HG02870 (cell line): ENCODE measurements around the gene NUDC.

Experiments
- ATAC-seq: cut with Tn5 transposase; IDR thresholded peaks from one replicate; pipeline ENCODE4 v1.9.1; 2021; ENCODE audit warnings: mild to moderate bottlenecking, moderate library complexity; ENCODE audit not compliant: unreplicated experiment

The NUDC gene

DNA sequence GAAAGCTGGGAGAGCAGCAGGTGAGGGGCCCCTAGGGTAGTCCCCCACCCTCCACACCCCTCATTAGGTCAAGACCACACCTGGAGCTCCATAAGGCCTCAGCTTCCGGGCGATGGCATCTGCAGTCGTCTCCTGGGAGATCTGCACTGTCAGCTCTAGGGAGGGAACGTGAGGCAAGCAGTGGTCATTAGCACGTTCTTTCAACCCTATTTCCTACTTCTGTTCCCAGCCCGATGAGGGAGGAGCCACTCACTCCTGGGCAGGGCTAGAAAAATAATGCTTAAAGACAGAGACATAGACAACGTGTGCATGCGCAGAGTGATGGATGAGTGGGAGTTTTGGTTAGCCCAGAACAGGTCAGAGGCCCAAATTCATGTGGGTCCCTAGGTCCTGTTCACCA, 29.1 kb downstream of the NUDC start:
- no peak for ATAC-seq

GRCh38 chr1:26951216-26951615, 29.7 kb downstream of the NUDC start:
- ATAC-seq: no peak

DNA sequence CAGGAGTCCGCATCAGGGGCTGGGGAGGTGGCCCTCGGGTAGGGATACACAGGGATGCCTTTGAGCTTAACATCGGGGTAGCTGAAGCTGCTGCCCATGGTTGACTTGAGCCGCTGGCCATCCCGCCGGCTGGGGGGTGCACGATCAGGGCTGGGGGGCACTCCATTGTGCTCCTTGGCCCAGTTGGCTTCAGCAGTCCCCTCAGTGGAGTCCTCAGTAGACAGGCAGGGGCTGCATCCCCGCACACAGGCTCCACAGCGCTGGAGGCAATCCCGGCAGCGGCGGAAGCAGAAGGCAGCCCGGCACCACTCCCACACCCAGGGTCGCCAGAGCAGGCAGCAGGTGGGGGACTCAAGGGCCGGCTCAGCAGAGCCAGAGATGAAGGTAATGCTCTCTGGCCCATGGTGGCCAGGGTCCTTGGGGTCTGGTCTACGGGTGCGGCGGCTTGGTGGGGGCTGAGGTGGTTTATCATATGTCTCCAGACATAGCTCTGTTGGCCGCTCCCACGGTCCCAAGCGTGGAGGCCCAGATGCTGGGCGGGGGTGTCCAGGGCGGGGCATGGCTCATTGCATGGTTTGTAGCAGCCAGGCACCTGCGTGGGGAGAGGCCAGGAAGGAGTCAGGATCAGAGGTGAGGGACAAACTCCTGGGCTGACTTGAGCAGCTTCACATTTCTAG, 30.4 kb downstream of the NUDC start:
- no peak for ATAC-seq

DNA sequence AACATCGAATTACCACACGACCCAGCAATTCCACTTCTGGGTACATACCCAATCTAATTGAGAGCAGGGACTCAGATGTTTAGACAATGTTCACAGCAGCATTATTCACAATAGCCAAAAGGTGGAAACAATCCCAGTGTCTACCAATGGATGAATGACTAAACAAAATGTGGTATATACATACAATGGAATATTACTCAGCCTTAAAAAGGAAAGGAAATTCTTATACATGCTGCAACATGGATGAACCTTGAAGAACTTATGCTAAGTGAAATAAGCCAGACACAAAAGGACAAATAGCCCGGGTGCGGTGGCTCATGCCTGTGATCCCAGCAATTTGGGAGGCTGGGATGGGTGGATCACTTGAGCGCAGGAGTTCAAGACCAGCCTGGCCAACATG, 31.8 kb downstream of the NUDC start:
- ATAC-seq: no peak

DNA sequence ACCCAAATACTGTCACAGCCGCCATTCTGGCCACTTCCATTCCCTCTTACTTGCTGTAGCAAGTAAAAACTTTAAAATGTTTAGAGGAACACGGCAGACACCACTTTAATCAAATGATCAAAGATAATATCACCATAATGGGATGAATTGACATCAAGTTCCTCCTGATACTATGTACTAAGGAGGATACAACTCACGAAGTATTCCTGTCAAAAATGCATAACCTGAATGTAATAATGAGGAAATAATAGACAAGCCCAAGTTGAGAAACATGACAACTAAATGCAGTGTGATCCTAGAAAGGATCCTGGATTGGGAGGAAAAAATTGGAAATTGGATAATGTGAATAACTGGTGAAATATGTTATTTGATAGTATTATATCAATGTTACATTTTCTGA, 34.8 kb downstream of the NUDC start:
- no peak for ATAC-seq

DNA sequence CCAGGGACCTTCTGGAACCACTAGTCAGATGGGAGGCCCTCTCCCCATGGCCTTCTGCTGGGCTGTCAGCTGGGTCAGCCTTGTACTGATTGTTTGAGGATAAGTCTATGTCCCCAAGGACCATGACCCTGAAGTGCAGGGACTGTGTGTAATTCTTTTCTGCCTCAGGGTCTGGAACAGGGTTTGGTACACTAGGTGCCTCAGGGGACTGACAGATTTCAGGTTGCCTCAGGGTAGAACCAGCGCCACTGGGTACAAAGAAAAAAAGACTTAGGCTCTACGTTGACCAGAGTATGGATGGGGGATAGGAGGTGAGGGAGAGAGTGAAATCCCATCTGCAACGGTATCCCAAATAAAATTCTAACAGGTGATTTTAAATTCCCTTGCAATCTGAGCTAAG, 35.8 kb downstream of the NUDC start:
- no peak for ATAC-seq

DNA sequence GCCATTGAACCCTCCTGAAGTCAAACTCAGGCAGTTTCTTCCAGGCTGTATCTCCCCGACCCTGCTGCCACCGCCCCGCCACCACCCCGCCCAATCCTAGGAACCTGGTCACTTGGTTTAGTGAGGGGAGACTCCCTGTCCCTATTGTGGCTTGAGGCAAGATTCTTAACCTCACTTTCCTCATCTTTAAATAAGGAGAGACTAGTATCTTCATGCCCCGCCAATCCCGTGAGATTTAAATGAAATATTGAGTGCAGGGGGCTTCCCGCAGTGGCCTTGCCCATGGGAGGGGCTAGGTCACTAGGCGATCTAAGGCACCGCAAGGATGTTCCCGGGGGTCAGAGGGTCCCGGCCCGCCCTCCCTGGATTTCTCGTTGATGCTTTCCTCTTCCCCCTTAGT, 37.7 kb downstream of the NUDC start:
- ATAC-seq: no peak

GRCh38 chr1:26959722-26960624, 38.4 kb downstream of the NUDC start, which contains the start of gene KDF1:
KDF1 (minus strand) TSS chr1:26960468; CDS start chr1:26952380, 8,088 bp downstream.
- ATAC-seq: no peak

GRCh38 chr1:26960625-26960966, 39.1 kb downstream of the NUDC start:
- ATAC-seq: no peak

DNA sequence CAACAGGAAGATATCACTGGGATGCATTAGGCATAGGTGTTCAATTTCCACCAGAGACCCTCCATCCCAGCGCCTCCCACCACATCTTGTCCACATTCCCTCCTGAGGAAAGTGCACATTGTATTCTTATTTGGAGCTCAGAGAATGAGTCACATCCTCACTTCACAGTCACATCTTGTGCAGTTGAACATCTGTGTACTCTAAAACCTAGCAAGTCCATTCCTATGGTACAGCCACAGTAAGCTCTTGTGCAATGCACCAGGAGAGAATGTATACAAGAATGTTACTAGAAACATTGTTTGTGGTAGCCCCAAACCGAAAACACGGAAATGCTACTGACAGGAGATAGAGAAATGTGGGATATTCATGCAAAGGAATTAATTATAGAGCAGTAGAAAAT, 40.3 kb downstream of the NUDC start:
- no peak for ATAC-seq

GRCh38 chr1:26965213-26965612, 43.7 kb downstream of the NUDC start:
- no peak for ATAC-seq

- ATAC-seq: no peak
These were observed 44.1 kb downstream of the NUDC start for GRCh38 chr1:26965628-26966027.

- ATAC-seq: no peak
These were observed 49.3 kb downstream of the NUDC start for GRCh38 chr1:26970810-26971209.

DNA sequence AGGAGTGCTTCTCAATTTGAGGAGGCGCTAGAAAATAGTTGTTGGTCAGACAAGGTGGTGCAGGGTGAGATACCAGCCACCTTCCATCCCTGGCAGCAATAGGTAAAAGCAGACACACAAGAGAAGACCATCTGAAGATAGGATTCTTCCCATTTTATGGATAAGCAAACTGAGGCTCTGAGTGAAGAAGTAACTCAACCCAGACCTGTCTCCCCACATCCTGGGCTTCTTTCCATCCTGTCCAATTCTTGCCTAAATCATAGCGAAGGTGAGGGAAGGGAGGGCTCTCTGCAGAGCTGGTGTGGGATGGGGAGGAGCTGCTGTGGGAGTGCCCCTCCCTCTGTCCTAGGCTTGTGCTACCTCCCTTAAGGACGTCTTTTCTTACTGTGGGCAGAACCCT, 50.0 kb downstream of the NUDC start:
- ATAC-seq: no peak

DNA sequence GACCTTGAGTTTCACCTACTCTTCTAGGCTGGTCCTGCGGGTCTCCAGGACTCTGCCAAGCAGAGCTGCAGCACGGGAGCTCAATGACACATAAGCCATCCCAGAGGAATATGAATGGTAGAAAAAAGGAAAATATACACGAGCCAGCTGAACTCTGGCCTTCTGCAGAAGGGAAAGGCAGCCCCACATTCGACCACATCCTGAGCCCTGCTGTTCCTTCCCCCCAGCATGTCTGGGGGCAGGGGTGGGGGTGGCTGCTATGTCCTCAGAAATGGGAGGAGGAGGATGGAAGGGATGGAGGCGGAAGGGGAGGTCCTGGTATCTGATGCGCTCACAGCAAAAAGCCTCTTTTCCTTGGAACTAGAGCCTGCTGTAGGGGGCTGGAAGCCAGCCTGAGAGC, 50.8 kb downstream of the NUDC start:
- no peak for ATAC-seq

- ATAC-seq: no peak
These were observed 51.3 kb downstream of the NUDC start for GRCh38 chr1:26972821-26973220.

- ATAC-seq: no peak
These were observed 55.3 kb downstream of the NUDC start for GRCh38 chr1:26976621-26977510.

DNA sequence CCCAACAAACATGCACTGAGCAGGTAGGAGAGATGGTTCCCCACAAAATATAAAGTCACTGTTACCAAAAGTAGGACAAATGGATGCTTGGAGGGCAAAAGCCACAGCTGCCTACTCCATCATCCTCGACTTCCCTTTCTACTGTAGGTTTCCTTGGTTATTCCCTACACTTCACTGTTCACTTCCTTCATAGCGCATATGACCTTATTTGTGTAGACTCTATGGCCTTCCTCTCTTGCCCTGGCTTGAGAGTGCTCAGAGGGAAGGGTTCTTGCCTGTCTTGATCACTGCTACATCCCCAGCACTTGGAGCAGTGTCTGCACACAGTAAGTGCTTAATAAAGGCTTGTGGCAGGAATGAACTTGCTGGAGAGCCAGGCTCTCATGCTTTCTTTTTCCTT, 57.4 kb downstream of the NUDC start:
- ATAC-seq: no peak

DNA sequence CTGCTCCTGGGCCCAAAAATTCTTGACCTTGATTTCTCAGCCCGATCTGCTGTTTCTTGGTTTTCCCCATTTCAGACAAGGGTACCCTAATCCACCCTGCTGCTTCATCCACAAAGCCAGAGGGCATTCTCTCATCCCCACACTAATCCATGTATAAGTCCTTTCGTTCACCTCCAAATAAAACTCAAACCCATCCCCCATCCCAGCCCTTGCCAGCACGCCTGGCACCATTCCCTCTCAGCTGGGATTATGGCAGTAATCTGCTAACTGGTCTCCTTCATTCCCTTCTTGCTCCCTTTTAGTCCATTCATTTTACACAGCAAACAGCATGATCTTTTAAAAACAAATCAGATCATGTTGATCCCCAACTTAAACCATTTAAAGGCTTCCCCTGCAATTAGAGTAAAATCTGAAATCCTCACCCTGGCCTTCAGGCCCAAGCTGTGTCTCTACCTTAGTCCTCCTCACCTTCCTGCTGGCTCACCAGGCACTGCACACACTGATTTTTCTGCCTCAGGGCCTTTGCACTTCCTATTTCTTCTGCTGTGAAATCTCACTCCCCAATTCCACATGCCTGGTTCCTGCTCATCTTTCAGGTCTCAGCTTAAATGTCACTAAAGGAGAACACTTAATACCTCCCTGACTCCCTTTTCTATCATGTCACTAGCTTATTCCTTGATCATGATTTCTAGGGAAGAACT, 59.8 kb downstream of the NUDC start:
- no peak for ATAC-seq

DNA sequence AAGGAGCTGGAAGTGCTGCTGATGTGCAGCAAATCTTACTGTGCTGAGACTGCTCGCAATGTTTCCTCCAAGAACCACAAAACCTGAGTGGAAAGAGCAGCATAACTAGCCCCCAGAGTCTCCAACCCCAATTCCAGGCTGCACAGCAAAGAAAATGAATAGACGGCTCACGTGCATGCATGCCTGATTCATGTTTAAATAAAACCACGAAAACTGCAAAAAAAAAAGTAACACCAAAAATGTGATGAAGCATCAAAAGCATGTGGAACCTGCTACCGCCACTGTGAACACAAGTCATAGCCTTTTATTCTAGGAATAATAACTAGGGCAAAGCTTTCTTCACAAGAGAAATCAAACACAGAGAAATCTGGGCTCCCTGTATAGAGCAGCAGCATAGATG, 62.3 kb downstream of the NUDC start:
- no peak for ATAC-seq

- no peak for ATAC-seq
These were observed 62.7 kb downstream of the NUDC start for GRCh38 chr1:26984291-26984690.
